Natural killer cell (primary cell): ENCODE measurements around the gene IFT27. TPM values are rescaled to one million over a fixed set of nuclear protein-coding genes. Genes with fewer than 3 reads are reported as not detected.

Source experiments
- ATAC-seq, 3 donors: fragments of 150-1000 bp in 2 of 3; fragments of 200-7000 bp in 1 of 3; cut with Tn5 transposase; 1 replicate in 1 of 3; 2 replicates in 2 of 3; pipeline ENCODE4 v1.10.0; 2021; ENCODE audit warnings: mild to moderate bottlenecking in 2 of 3, moderate library complexity in 2 of 3
- DNase-seq, 2 donors: peaks; one replicate each; pipeline versions ENCODE4 v3.0.0 to v3.0.0-alpha.2; 2013 to 2021; ENCODE audit warnings: mixed read lengths in 1 of 2
- H3K27ac ChIP-seq: one replicate; pipeline ENCODE4 v1.5.1; 2013; ENCODE audit warnings: mild to moderate bottlenecking, low read length
- H3K27me3 ChIP-seq: one replicate; pipeline ENCODE4 v1.6.1; 2013; ENCODE audit warnings: low read length; ENCODE audit not compliant: control insufficient read depth, insufficient read depth
- H3K36me3 ChIP-seq: one replicate; pipeline ENCODE4 v1.6.1; 2013; ENCODE audit warnings: low read length; ENCODE audit not compliant: control insufficient read depth, insufficient read depth
- H3K4me1 ChIP-seq: one replicate; pipeline ENCODE4 v1.6.1; 2013; ENCODE audit warnings: low read length; ENCODE audit not compliant: control insufficient read depth, insufficient read depth
- H3K4me3 ChIP-seq: one replicate; pipeline ENCODE4 v1.5.1; 2013; ENCODE audit warnings: low read length
- H3K9me3 ChIP-seq: one replicate; pipeline ENCODE4 v1.6.1; 2013; ENCODE audit warnings: low read length; ENCODE audit not compliant: control insufficient read depth, insufficient read depth
- H3K27ac Mint-ChIP-seq, 2 donors: one replicate each; pipeline ENCODE4 v1.8.0; 2022; ENCODE audit warnings: mild to moderate bottlenecking in 2 of 2, mixed read lengths in 2 of 2, moderate library complexity in 1 of 2
- H3K27me3 Mint-ChIP-seq, 2 donors: one replicate each; pipeline ENCODE4 v1.8.0; 2022; ENCODE audit warnings: low read depth in 2 of 2, mixed read lengths in 2 of 2
- H3K36me3 Mint-ChIP-seq: one replicate; pipeline ENCODE4 v1.8.0; 2022; ENCODE audit warnings: mixed read lengths
- H3K4me1 Mint-ChIP-seq, 2 donors: one replicate each; pipeline ENCODE4 v1.8.0; 2022; ENCODE audit warnings: mixed read lengths in 2 of 2
- H3K4me3 Mint-ChIP-seq: one replicate; pipeline ENCODE4 v1.8.0; 2022; ENCODE audit warnings: mild to moderate bottlenecking, moderate library complexity, mixed read lengths
- H3K9me3 Mint-ChIP-seq, 2 donors: one replicate each; pipeline ENCODE4 v1.8.0; 2022; ENCODE audit warnings: mixed read lengths in 2 of 2
- CTCF ChIP-seq: fragments of 200-600 bp; IDR thresholded peaks from one replicate; pipeline ENCODE4 v1.8.0; 2022; ENCODE audit warnings: antibody characterized with exemption
- WGBS: methylation state at CpG from one replicate; pipeline ENCODE4 v1.1.7; 2013; ENCODE audit warnings: missing lambda C conversion rate; ENCODE audit not compliant: insufficient coverage; 5-methylcytosine and 5-hydroxymethylcytosine counted together
- intact Hi-C: fragments of 100-400 bp; cut with micrococcal nuclease; formaldehyde crosslinking; loops from one replicate; pipeline ENCODE4 v1.14.2; 2022
- total RNA-seq, 4 donors: library from RNA; stranded (reverse); fragments of 120-200 nt in 1 of 4; gene quantifications; one replicate each; pipeline versions ENCODE4 v1.2.3 to v1.2.4, GENCODE V29; 2013 to 2022

IFT27 gene
- total RNA-seq, 3 donors from 2014 or later (not counting 1 experiment from before 2014, with no cell fraction given), result 16.5 to 30.1 (median 27.1) TPM

DNA sequence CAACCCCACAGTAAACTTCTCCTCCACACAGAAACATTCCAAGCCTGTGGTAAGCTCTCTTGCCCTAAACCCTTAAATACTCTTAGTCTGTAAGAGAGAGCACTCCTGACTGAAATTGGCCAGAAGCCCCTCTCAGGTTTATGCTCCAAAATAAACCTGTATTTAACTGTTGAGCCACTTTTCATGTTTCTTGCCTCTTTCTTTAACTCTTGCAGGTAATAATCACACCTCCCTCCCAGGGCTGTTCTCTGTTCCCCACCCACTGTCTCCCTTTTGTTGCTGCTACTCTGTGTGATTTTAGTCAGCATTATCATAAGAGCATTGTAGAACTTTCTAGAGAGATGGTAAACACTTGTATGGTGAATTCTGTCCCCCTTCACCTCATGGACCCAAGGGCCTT is 2.1 kb upstream of the IFT27 start:
- no peaks in the 10 kb centered on the region for H3K36me3 ChIP-seq
- peak overlapping the region in 1 of 2 donors; percentile 12 for H3K27ac Mint-ChIP-seq
- H3K27me3 Mint-ChIP-seq, result peaks cover 0 to under 1% of the 10 kb centered on the region in 2 donors
- H3K4me1 ChIP-seq, result peaks cover 25% of the 10 kb centered on the region
- H3K36me3 Mint-ChIP-seq, result no peaks in the 10 kb centered on the region
- H3K4me3 Mint-ChIP-seq, result no peak overlapping the region
- no peak for ATAC-seq
- no peaks in the 10 kb centered on the region for H3K9me3 Mint-ChIP-seq
- TF ChIP-seq CTCF, result no peak
- H3K4me3 ChIP-seq, result no peak overlapping the region
- peaks cover 22 to 30% of the 10 kb centered on the region in 2 donors for H3K4me1 Mint-ChIP-seq
- H3K9me3 ChIP-seq, result no peaks in the 10 kb centered on the region
- no peaks in the 10 kb centered on the region for H3K27me3 ChIP-seq
- DNase-seq, result no peak
- no peak overlapping the region for H3K27ac ChIP-seq
- intact Hi-C loops, result loop anchor here (10.0 kb wide), 1 partner anchor 707 kb away; the partner anchor contains the start of gene MFNG

DNA sequence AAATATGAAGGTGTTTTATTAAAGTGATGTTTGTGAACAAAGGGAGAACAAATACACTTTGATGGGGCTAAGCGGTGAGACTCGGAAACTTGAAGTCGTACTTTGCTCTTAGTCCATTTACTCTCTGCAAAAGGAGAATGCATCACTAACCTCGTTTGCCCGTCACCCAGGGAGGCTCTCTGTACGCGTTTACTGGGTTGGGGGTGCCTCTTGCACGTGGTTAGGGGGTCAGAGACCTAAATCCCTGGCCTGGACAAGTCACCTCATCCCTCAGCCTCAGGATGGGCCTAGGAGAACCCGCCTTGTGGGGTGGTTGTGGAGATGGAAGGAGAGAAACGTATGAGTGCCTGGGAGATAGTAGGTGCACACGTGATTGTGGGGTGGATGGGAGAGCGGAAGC is 803 bp upstream of the IFT27 start:
- no peaks in the 10 kb centered on the region for H3K27me3 Mint-ChIP-seq
- H3K4me3 ChIP-seq, result peak overlapping the region; percentile 17

DNA sequence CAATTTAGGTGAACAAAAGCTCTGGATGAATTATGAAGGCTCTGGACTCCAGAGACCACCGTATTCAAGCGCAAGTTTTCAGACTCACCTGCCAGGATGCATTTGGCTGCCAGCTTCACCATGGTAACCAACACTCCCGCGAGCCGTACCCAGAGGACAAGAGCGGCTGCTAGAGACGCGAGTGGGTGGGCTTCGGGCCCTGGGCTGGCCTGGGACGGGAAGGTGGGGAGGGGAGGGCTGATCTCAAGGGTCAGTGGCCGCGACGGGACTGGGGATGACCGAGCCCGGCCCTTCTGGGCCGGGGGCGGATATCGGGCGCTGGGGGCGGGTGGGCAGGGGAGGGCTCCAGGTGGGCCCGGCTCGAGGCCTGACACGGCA is 344 bp downstream of the IFT27 start:
- no peak for ATAC-seq
- peak overlapping the region; percentile 63 for H3K4me3 ChIP-seq
- peak in 1 of 2 donors; percentile 66 for DNase-seq
- intact Hi-C loops, result loop anchor here (10.0 kb wide), 1 partner anchor 709 kb away; the partner anchor contains the start of gene MFNG
- no peaks in the 10 kb centered on the region for H3K36me3 ChIP-seq
- no peaks in the 10 kb centered on the region for H3K36me3 Mint-ChIP-seq
- H3K9me3 Mint-ChIP-seq, result no peaks in the 10 kb centered on the region
- no peak for TF ChIP-seq CTCF
- peaks cover 22 to 23% of the 10 kb centered on the region in 2 donors for H3K4me1 Mint-ChIP-seq
- H3K27ac ChIP-seq, result peak overlapping the region; percentile 78
- peak overlapping the region; percentile 87 for H3K4me3 Mint-ChIP-seq
- H3K27me3 Mint-ChIP-seq, result no peaks in the 10 kb centered on the region
- H3K27ac Mint-ChIP-seq, result peak overlapping the region; percentile 92 to 94
- peaks cover 16% of the 10 kb centered on the region for H3K4me1 ChIP-seq
- H3K27me3 ChIP-seq, result no peaks in the 10 kb centered on the region
- WGBS, result under 1% methylated on average over 23 of the region's 23 CpGs
- no peaks in the 10 kb centered on the region for H3K9me3 ChIP-seq

More for the DNA sequence above, 803 bp upstream of the IFT27 start:
- Mint-ChIP-seq H3K27ac (peak overlapping the region; percentile 92 to 94), H3K4me1 (peaks cover 19 to 21% of the 10 kb centered on the region in 2 donors), H3K9me3 (no peaks in the 10 kb centered on the region), H3K36me3 (no peaks in the 10 kb centered on the region), H3K4me3 (peak overlapping the region; percentile 87)
- 76% methylated on average over 12 of the region's 12 CpGs for WGBS
- H3K27ac ChIP-seq, result peak overlapping the region; percentile 37
- DNase-seq (no peak), ATAC-seq (no peak)
- TF ChIP-seq CTCF, result no peak
- H3K9me3 ChIP-seq, result no peaks in the 10 kb centered on the region
- no peaks in the 10 kb centered on the region for H3K27me3 ChIP-seq
- H3K4me1 ChIP-seq, result peaks cover 18% of the 10 kb centered on the region
- no peaks in the 10 kb centered on the region for H3K36me3 ChIP-seq
- intact Hi-C loops, result loop anchor here (2.0 to 10.0 kb wide), 2 partner anchors 248 to 708 kb away; partner anchors contain the start of genes EIF3D and MFNG

GRCh38 chr22:36773935-36774334 is 2.0 kb downstream of the IFT27 start:
- H3K36me3 ChIP-seq, result no peaks in the 10 kb centered on the region
- 91% methylated on average over 3 of the region's 3 CpGs for WGBS
- Mint-ChIP-seq H3K9me3 (no peaks in the 10 kb centered on the region), H3K27ac (no peak overlapping the region), H3K4me3 (peak overlapping the region; percentile 9), H3K36me3 (no peaks in the 10 kb centered on the region), H3K4me1 (peaks cover 22 to 23% of the 10 kb centered on the region in 2 donors), H3K27me3 (no peaks in the 10 kb centered on the region)
- H3K27ac ChIP-seq, result no peak overlapping the region
- H3K4me3 ChIP-seq, result no peak overlapping the region
- H3K27me3 ChIP-seq, result no peaks in the 10 kb centered on the region
- intact Hi-C loops, result loop anchor here (10.0 kb wide), 1 partner anchor 711 kb away; the partner anchor contains the start of gene MFNG
- H3K9me3 ChIP-seq, result no peaks in the 10 kb centered on the region
- ATAC-seq (no peak), DNase-seq (peak in 1 of 2 donors; percentile 38)
- peaks cover 16% of the 10 kb centered on the region for H3K4me1 ChIP-seq
- no peak for TF ChIP-seq CTCF
